DOHH2 (cell line): ENCODE measurements around the gene TNFSF12.
A peak's percentile ranks its signal among the peaks of the same experiment; 100 is the strongest.

Experiments used
- H3F3A ChIP-seq: fragments of 200-600 bp; sonication (generic), shearing (Covaris generic); 2 replicates; pipeline ENCODE4 v1.6.0; 2016; ENCODE audit warnings: antibody characterized with exemption, mild to moderate bottlenecking; ENCODE audit not compliant: control insufficient read depth, insufficient read depth
- H3K27ac ChIP-seq: fragments of 200-600 bp; sonication (generic); 2 replicates; pipeline ENCODE4 v1.5.1; 2014; ENCODE audit warnings: low read depth, mild to moderate bottlenecking, low read length, moderate library complexity
- H3K27me3 ChIP-seq: fragments of 200-600 bp; sonication (generic); 2 replicates; pipeline ENCODE4 v1.6.1; 2014; ENCODE audit warnings: mild to moderate bottlenecking, low read length, mixed read lengths; ENCODE audit not compliant: control insufficient read depth
- H3K36me3 ChIP-seq: fragments of 200-600 bp; sonication (generic); 2 replicates; pipeline ENCODE4 v1.6.1; 2014; ENCODE audit warnings: mild to moderate bottlenecking, low read length, moderate library complexity, mixed read lengths; ENCODE audit not compliant: control insufficient read depth
- H3K4me1 ChIP-seq: fragments of 200-600 bp; sonication (generic); 2 replicates; pipeline ENCODE4 v1.6.1; 2014; ENCODE audit warnings: mild to moderate bottlenecking, low read length, mixed read lengths; ENCODE audit not compliant: control insufficient read depth
- H3K4me2 ChIP-seq: fragments of 200-600 bp; sonication (generic); 2 replicates; pipeline ENCODE4 v1.6.0; 2014; ENCODE audit warnings: mild to moderate bottlenecking, low read length, moderate library complexity
- H3K4me3 ChIP-seq: fragments of 200-600 bp; sonication (generic); 2 replicates; pipeline ENCODE4 v1.5.1; 2014; ENCODE audit warnings: mild to moderate bottlenecking, low read length, mixed read lengths
- H3K79me2 ChIP-seq: fragments of 200-600 bp; sonication (generic); 2 replicates; pipeline ENCODE4 v1.6.1; 2014; ENCODE audit warnings: mild to moderate bottlenecking, low read length, mixed read lengths; ENCODE audit not compliant: control insufficient read depth
- H3K9me2 ChIP-seq: fragments of 200-600 bp; sonication (generic); replicated peaks from 2 replicates; pipeline ENCODE4 v1.6.1; 2014; ENCODE audit warnings: mild to moderate bottlenecking, low read length, mixed read lengths; ENCODE audit not compliant: control insufficient read depth
- H3K9me3 ChIP-seq: fragments of 200-600 bp; sonication (generic); 2 replicates; pipeline ENCODE4 v1.6.1; 2014; ENCODE audit warnings: antibody characterized with exemption, low read length, mixed read lengths; ENCODE audit not compliant: control insufficient read depth, insufficient read depth
- H4K20me1 ChIP-seq: fragments of 200-600 bp; sonication (generic); 2 replicates; pipeline ENCODE4 v1.6.0; 2014; ENCODE audit warnings: low read depth, mild to moderate bottlenecking, antibody characterized with exemption, low read length, moderate library complexity; ENCODE audit not compliant: control insufficient read depth, insufficient read depth
- CTCF ChIP-seq: fragments of 200-600 bp; sonication (generic); IDR thresholded peaks from one replicate; pipeline ENCODE4 v1.5.1; 2014; ENCODE audit warnings: antibody characterized with exemption, mild to moderate bottlenecking, low read depth, low read length; ENCODE audit not compliant: poor library complexity, severe bottlenecking
- EZH2phosphoT487 ChIP-seq: fragments of 200-600 bp; sonication (generic); IDR thresholded peaks from 2 replicates; pipeline ENCODE4 v1.6.1; 2017; ENCODE audit warnings: borderline replicate concordance, mild to moderate bottlenecking, antibody characterized with exemption, low read length, moderate library complexity, mixed read lengths

TNFSF12 gene

GRCh38 chr17:7548585-7549400 is at the start of gene TNFSF12:
Gene TNFSF12, plus strand, starts transcription at chr17:7549058. Its CDS starts 96 bp downstream, at chr17:7549154.
- peaks cover 4% of the 10 kb centered on the region; the same call in 1 of the 2 replicates for H3K4me1 ChIP-seq
- H3K4me2 ChIP-seq, result peak within 1 kb of the TSS; percentile 36
- no peaks in the 10 kb centered on the region for H3K9me2 ChIP-seq
- no peaks in the 10 kb centered on the region for H3K9me3 ChIP-seq
- H3K36me3 ChIP-seq, result no peaks in the 10 kb centered on the region
- H3K4me3 ChIP-seq, result no peak within 1 kb of the TSS
- no peaks in the 10 kb centered on the region for H3F3A ChIP-seq
- no peaks in the 10 kb centered on the region for H3K79me2 ChIP-seq
- peaks cover 39% of the 10 kb centered on the region for H3K27me3 ChIP-seq
- H4K20me1 ChIP-seq, result no peaks in the 10 kb centered on the region
- H3K27ac ChIP-seq, result no peak within 1 kb of the TSS
- 0 out of 2 replicates have a peak, but pooled peaks have one; percentile 55 for TF ChIP-seq EZH2phosphoT487
- no peak for TF ChIP-seq CTCF

- Histone ChIP-seq H3K4me3 (no peak overlapping the region), H3K27me3 (no peaks in the 10 kb centered on the region), H3K27ac (no peak overlapping the region), H3K4me2 (no peak overlapping the region), H3K36me3 (peaks cover 92% of the 10 kb centered on the region), H3K9me3 (no peaks in the 10 kb centered on the region), H3K79me2 (peaks cover 20% of the 10 kb centered on the region), H4K20me1 (peaks cover 3% of the 10 kb centered on the region; the same call in 1 of the 2 replicates), H3K9me2 (no peaks in the 10 kb centered on the region), H3K4me1 (no peaks in the 10 kb centered on the region), H3F3A (no peaks in the 10 kb centered on the region)
- TF ChIP-seq CTCF (no peak), EZH2phosphoT487 (no peak)
Measured at GRCh38 chr17:7499161-7499560, 49.7 kb upstream of the TNFSF12 start.

- Histone ChIP-seq H3K36me3 (peaks cover 90% of the 10 kb centered on the region), H3F3A (no peaks in the 10 kb centered on the region), H3K4me1 (no peaks in the 10 kb centered on the region), H3K4me2 (no peak overlapping the region), H3K79me2 (no peaks in the 10 kb centered on the region), H3K27ac (no peak overlapping the region), H3K27me3 (no peaks in the 10 kb centered on the region), H3K9me3 (no peaks in the 10 kb centered on the region), H3K9me2 (no peaks in the 10 kb centered on the region), H3K4me3 (no peak overlapping the region), H4K20me1 (no peaks in the 10 kb centered on the region; the same call in 1 of the 2 replicates)
- TF ChIP-seq EZH2phosphoT487 (no peak), CTCF (no peak)
Measured at GRCh38 chr17:7501729-7502128, 47.1 kb upstream of the TNFSF12 start.
